ENCODE data around the gene NR3C2.
"Not testable (repeated sequence)": the region's sequence is repeated elsewhere in the genome, so short reads cannot be mapped to it uniquely, and the experiment has no call there.

Gene NR3C2

DNA sequence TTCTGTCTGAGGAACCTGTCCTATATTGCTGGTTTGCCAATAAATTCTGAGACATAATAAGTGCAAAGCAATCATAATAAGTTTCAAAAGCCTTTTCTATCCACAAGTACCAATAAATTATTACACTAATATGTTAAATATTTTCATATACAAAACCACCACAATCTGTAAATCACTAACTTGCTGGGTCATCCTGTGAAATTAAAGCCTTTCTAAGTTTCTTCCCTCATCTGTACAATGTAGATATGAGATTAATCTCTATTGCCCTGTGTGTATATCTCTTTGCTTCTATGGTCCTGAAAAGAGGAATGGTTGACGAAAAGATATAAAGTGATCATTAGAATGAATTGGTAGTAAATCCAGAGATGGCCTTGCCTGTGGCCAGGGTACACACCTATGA, 231.6 kb downstream of the NR3C2 start:
- no peak for DNase-seq

- DNase-seq, result no peak
Measured at GRCh38 chr4:148207068-148207467, 235.1 kb downstream of the NR3C2 start.

- DNase-seq, result no peak
Measured at GRCh38 chr4:148205476-148205875, 236.7 kb downstream of the NR3C2 start.

GRCh38 chr4:148204892-148205291, 237.3 kb downstream of the NR3C2 start:
- DNase-seq, result no peak

DNA sequence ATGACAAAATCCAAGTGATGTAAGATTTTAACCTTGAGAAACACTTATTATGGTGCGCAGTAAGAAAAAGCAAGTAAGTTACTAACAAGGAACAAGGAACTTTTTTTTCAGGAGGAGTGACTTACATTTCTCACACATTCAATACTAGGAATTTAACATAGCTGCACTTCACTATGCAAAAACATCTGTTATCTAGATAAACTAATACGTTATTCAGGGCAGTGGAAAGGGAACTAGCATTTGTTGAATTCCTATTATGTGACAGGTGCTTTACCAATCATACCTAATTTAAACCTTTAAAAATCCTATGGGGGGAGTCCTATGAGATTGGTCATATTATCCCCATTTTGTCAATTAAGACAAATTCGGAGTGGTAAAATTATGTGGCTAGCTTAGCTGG, 238.0 kb downstream of the NR3C2 start:
- DNase-seq, result no peak

GRCh38 chr4:148203056-148203898, 238.9 kb downstream of the NR3C2 start:
- no peak for DNase-seq

DNA sequence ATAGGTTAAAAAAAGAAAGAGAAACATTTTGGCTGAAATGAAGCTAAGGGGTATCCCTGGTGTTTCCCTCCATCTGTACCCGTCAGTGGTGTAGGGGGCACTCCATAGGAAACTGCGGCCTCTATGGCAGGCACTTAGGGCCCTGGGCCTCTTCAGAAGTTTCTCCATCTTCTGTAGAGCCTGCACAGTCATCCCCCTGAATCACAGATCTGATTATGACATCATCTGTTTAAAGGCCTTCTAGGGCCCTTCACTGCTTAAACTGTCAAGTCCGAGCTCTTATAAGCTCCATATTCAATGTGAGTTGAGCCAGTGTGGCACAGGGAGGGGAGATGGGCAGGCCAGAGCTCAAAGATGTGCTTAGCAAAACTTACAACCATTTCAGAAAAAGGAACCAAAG, 241.3 kb downstream of the NR3C2 start:
- no peak for DNase-seq

- DNase-seq, result no peak
Measured at GRCh38 chr4:148196164-148196563, 246.1 kb downstream of the NR3C2 start.

GRCh38 chr4:148192526-148192925, 249.7 kb downstream of the NR3C2 start:
- DNase-seq, result no peak

GRCh38 chr4:148187454-148188222, 254.6 kb downstream of the NR3C2 start:
- not testable (repeated sequence) for DNase-seq

- DNase-seq, result no peak
Measured at GRCh38 chr4:148184922-148185321, 257.3 kb downstream of the NR3C2 start.

DNA sequence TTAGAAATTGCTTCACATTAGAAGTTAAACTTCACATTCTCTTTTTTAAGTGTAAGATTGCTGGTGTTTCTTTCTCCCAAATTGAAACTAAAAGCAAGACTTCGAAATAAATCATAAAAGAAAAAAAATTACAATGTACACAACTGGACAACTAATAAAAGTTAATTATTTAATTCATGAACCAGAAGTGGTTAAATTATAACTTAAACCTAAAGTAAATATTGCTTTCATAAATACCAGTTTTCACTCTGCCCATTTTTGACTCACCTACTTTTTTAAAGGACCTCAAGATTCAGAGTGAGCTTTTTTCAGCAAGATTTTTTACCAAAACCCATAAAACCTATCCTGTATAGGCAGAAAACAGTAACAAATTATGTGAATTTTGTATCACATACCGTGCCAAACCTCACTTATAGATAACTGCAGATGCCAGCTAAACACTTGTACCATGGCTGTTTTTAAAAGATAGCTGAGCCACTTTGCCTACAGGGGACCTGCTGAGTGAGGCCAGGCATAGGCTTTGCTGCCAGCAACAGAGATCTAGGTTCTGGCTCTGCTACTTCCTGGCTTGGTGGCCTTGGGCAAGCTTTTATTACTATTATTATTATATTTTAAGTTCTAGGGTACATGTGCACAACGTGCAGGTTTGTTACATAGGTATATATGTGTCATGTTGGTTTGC, 259.8 kb downstream of the NR3C2 start:
- DNase-seq, result no peak

DNA sequence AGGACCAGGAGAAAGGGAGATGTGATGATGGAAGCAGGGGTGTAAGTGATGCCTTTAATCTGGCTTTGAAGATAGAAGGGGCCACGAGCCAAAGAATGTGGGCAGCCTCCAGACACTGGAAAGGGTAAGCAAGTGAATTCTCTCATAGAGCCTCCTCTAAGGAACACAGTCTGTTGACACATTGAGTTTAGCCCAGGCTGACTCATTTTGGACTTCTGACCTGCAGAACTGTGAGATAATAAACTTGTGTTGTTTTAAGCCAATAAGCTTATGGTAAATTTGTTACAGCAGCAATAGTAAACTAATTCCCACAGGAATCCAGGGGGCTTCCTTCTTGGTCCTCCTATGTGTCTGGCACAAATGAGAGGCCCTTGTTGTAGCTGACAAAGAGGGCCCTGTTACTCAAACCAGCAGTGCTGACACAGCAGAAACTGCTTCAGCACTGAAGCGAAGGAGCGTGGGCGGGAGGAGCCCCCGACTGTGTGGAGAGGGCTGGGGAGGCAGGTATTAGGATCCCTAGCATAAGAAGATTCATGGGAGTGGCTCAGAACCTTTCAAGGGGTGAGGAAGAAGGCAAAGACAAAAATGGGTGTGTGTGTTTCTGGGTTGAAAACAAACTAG, 268.7 kb downstream of the NR3C2 start:
- no peak for DNase-seq

DNA sequence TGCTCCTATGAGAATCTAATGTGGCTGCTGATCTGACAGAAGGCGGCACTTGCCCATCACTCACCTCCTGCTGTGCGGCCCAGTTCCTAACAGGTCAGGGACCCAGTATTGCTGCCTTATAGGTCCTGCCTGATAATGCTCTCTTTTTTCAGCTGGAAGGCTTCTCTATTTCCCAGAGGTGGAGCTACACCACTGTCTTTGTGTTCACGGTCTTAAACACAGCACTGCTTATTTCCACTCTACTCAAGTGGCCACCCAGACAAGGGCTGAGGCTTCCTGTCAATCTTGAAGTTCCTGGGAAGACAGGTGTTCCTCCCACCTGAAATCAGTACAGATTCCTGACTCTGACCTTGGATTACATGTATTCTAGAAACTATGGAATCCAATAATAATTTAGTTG, 270.6 kb downstream of the NR3C2 start:
- DNase-seq, result no peak

DNA sequence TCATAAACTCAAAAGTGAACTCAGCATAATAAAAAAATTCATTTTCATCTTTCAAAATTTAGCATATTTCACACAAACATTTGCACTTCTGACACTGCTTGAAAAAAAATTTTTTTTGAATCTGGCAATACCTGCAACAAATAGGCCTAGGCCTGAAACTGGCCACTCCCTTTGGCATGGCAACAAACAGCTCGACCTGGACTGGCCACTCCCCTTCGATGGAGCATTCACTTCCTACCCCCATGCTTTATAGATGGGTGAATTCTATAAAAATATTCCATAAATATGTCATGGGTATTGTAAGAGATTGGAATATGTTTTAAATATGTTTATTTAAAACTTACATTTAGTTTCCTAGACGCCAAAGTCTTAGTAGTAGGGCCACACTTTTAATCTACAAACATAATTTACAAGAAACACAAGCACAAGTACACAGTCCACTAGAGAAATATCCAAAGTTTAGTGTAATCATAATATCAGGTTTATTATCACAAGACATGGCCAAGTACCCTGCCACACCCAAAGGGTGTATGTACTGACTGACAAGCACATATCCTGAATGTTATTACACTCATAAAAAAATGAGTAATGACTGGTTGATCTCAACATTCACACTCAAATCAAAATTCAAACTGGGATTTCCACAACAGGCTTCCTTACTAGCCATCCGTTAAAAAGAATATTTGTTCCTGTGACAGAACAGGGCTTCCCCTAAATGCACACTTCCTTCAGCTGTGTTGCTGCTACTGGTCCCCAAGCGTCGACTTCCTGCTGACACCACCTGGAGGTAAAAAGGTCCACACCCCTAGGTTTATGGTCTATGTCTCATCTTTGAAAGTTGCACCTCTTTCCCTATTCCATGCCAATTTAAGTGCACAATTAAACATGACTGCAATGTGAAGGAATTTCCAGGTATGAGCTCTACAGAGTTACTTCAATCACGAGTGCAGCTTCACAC, 271.5 kb downstream of the NR3C2 start:
- DNase-seq, result no peak

GRCh38 chr4:148166132-148166591, 276.1 kb downstream of the NR3C2 start:
- DNase-seq, result no peak

GRCh38 chr4:148164557-148164956, 277.7 kb downstream of the NR3C2 start:
- no peak for DNase-seq

GRCh38 chr4:148162991-148163390, 279.2 kb downstream of the NR3C2 start:
- DNase-seq, result no peak

GRCh38 chr4:148162519-148162918, 279.7 kb downstream of the NR3C2 start:
- no peak for DNase-seq

DNA sequence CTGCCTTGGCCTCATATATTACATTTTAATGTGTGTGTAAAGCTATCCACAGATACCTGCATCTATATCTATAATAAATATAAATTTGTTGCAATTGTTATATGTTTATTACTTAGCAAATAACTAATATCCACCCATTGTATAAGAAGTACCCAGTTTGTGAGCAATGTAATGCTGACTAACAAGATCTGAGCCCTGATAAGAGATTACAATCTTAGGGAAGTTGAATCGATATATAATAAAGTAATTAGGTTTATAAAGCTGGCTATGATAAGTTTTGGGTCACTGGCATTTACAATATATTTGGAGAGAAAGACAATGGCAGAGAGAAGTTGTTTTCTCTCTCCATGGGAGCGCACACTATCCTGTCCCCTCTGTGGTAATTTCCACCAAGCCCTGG, 280.6 kb downstream of the NR3C2 start:
- no peak for DNase-seq

- no peak for DNase-seq
Measured at GRCh38 chr4:148159793-148160192, 282.4 kb downstream of the NR3C2 start.

GRCh38 chr4:148154769-148155168, 287.4 kb downstream of the NR3C2 start:
- DNase-seq, result no peak
